Mesothelial cell of epicardium (in vitro differentiated cells): ENCODE results near the gene EBF4. TPM values are rescaled to one million over a fixed set of nuclear protein-coding genes. Genes with fewer than 3 reads are reported as not detected.

Experiments used
- DNase-seq, 2 experiments: peaks; one replicate each; pipeline ENCODE4 v3.0.0; 2021; ENCODE audit warnings: low spot score in 2 of 2; ENCODE audit not compliant: unreplicated experiment in 2 of 2
- H3K27ac Mint-ChIP-seq: 2 replicates; pipeline ENCODE4 v1.8.0; 2021; ENCODE audit warnings: mixed read lengths
- H3K27me3 Mint-ChIP-seq: 2 replicates; pipeline ENCODE4 v1.8.0; 2021; ENCODE audit warnings: low read depth, mixed read lengths
- H3K36me3 Mint-ChIP-seq: 2 replicates; pipeline ENCODE4 v1.8.0; 2021; ENCODE audit warnings: mixed read lengths
- H3K4me1 Mint-ChIP-seq: 2 replicates; pipeline ENCODE4 v1.8.0; 2021; ENCODE audit warnings: mixed read lengths
- H3K4me3 Mint-ChIP-seq: 2 replicates; pipeline ENCODE4 v1.8.0; 2021; ENCODE audit warnings: mild to moderate bottlenecking, moderate library complexity, mixed read lengths
- H3K9me3 Mint-ChIP-seq: 2 replicates; pipeline ENCODE4 v1.8.0; 2021; ENCODE audit warnings: mixed read lengths
- total RNA-seq: library from RNA; stranded (reverse); gene quantifications from 3 replicates; pipeline ENCODE4 v1.2.1, GENCODE V29; 2021
- TF ChIP-seq, protein P1 (sequence below): fragments of 200-600 bp; sonication (generic); IDR thresholded peaks from one replicate; pipeline ENCODE4 v1.5.0; 2021; ENCODE audit warnings: antibody characterized with exemption; ENCODE audit not compliant: unreplicated experiment

The EBF4 gene
- total RNA-seq, 1 donor from 2014 or later, result 65.5 TPM

DNA sequence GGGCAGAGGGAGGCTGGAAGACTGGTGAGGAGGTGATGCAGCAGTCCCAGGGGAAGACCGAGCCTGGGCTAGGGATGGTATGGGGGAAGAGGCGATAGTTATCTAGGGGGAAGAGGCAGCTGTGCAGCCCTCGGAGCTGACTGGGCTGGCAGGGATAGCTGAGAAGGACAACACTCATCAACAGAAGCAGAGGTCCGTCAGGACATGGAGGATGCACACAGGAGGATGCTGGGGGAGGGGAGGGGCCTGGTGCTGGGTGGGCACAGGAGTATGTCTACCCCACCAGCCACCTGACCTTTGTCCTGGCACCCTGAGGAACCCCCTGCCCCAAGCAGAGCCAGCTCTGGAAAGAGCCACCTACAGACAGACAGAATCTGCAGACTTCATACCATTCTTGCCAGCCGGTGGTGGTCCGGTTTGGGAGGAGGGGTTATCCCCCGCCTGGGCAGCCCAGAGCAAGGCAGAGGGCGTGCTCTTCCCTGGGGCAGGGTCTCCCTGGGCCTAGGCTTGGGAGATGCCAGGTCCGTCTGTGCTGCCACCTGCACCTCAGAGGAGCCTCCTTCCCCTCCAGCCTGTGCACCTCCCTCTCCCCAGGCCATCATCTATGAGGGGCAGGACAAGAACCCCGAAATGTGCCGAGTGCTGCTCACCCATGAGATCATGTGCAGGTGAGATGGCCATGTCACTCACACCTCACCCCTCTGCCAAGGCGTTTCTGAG, 14.9 kb downstream of the EBF4 start:
- TF ChIP-seq, protein P1, sequence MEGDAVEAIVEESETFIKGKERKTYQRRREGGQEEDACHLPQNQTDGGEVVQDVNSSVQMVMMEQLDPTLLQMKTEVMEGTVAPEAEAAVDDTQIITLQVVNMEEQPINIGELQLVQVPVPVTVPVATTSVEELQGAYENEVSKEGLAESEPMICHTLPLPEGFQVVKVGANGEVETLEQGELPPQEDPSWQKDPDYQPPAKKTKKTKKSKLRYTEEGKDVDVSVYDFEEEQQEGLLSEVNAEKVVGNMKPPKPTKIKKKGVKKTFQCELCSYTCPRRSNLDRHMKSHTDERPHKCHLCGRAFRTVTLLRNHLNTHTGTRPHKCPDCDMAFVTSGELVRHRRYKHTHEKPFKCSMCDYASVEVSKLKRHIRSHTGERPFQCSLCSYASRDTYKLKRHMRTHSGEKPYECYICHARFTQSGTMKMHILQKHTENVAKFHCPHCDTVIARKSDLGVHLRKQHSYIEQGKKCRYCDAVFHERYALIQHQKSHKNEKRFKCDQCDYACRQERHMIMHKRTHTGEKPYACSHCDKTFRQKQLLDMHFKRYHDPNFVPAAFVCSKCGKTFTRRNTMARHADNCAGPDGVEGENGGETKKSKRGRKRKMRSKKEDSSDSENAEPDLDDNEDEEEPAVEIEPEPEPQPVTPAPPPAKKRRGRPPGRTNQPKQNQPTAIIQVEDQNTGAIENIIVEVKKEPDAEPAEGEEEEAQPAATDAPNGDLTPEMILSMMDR, result no peak
- Mint-ChIP-seq H3K9me3 (no peaks in the 10 kb centered on the region), H3K4me3 (no peak overlapping the region), H3K27me3 (peaks cover 42% of the 10 kb centered on the region), H3K36me3 (no peaks in the 10 kb centered on the region), H3K27ac (no peak overlapping the region), H3K4me1 (no peaks in the 10 kb centered on the region)
- no peak for DNase-seq

DNA sequence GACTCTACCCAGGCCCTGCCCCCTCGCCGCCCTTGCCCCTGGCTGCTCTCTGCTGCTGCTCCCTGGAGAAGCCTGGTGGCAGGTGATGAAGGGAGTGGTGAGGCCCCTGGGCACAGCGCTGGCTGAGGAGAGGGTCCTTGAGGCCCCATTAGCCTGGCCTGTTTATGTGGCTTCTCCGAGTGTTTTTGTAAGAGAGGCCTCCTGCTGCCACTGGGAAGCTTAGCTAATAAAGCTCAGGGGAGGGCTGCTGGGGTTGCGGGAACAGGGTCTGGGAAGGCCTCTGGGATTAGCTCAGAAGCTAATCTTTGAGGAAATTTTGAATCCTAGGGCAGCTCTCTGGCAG, 15.5 kb downstream of the EBF4 start:
- H3K9me3 Mint-ChIP-seq, result no peaks in the 10 kb centered on the region
- peaks cover 38% of the 10 kb centered on the region for H3K27me3 Mint-ChIP-seq
- no peak for DNase-seq
- no peak overlapping the region for H3K27ac Mint-ChIP-seq
- H3K4me1 Mint-ChIP-seq, result no peaks in the 10 kb centered on the region
- TF ChIP-seq, protein P1, result no peak
- H3K4me3 Mint-ChIP-seq, result no peak overlapping the region
- no peaks in the 10 kb centered on the region for H3K36me3 Mint-ChIP-seq

DNA sequence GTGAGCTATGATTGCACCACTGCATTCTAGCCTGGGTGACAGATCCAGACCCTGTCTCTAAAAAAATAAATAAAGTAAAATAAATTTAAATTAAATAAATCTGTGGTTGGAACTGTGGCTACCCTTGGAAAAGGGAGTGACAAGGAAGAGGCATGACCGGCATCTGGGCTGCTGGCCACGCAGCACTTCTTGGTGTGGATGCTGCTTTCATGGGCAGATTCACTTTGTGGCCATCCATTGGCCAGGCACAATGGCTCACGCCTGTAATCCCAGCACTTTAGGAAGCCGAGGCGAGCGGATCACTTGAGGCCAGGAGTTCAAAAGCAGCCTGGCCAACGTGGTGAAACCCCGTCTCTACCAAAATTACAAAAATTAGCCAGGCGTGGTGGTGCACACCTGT, 16.1 kb downstream of the EBF4 start:
- no peaks in the 10 kb centered on the region for H3K4me1 Mint-ChIP-seq
- H3K27ac Mint-ChIP-seq, result no peak overlapping the region
- no peak overlapping the region for H3K4me3 Mint-ChIP-seq
- H3K27me3 Mint-ChIP-seq, result peaks cover 33% of the 10 kb centered on the region
- TF ChIP-seq, protein P1, result no peak
- DNase-seq, result no peak
- H3K36me3 Mint-ChIP-seq, result no peaks in the 10 kb centered on the region
- H3K9me3 Mint-ChIP-seq, result no peaks in the 10 kb centered on the region

DNA sequence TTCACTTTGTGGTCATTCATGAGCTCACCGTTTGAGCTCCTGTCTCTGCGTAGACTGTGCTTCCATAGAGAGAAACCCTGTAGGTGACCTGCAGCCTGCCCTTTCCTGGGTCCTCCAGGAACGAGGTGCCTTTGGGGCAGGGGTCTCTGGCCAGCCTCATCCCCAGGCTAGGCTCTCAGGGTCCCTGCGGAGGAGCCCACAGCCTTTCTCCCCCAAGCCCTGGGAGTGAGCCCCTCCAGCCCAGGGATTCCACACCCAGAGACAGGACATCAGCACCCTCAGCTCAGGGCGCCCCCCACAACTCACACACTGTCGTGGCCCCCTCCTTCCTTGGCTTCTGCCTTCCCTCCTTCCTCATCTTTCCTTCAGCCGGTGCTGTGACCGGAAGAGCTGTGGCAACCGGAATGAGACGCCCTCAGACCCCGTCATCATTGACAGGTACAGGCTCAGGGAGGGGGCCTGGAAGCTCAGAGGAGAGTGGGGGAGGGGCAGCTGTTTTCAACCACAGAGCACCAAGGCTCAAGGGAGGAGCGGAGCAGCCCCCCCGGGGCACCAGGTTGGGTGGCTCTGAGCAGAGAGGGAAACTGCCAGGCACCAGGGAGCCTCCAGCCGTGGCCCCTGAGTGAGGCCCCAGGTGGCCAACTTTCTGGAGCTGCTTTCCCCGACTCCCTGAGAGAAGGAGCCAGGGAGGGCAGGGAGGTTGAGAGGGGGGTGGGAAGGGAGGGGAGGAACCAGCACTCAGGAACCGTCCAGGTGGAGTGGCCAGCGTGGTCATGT, 16.8 kb downstream of the EBF4 start:
- Mint-ChIP-seq H3K9me3 (no peaks in the 10 kb centered on the region), H3K4me1 (no peaks in the 10 kb centered on the region), H3K36me3 (no peaks in the 10 kb centered on the region), H3K4me3 (no peak overlapping the region), H3K27ac (no peak overlapping the region), H3K27me3 (peaks cover 30% of the 10 kb centered on the region)
- no peak for DNase-seq
- TF ChIP-seq, protein P1, result no peak

DNA sequence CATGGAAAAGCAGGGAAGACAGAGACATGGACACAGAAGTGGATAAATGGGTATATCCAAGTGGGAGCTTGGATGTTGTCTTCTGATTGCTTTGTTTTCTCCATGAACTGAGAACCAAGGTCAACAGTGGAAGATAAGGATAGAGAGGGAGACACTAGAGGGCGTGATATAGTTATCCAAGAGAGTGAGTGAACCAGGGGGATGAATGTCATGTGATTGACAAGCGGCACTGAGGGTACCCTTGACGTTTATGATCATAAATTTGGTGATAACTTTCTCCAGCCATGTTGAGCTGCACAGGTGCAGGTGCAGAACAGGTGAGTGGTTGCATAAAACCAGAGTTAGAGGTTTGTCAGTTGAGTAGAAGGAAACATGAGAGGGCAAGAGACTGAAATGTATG, 20.7 kb downstream of the EBF4 start:
- peaks cover 6% of the 10 kb centered on the region for H3K36me3 Mint-ChIP-seq
- no peak overlapping the region for H3K4me3 Mint-ChIP-seq
- no peak for DNase-seq
- H3K9me3 Mint-ChIP-seq, result peaks cover 6% of the 10 kb centered on the region
- H3K27ac Mint-ChIP-seq, result no peak overlapping the region
- TF ChIP-seq, protein P1, result no peak
- no peaks in the 10 kb centered on the region for H3K4me1 Mint-ChIP-seq
- peaks cover 12% of the 10 kb centered on the region for H3K27me3 Mint-ChIP-seq
